Cardiac fibroblast (primary cell): Measurements from ENCODE around the gene UBE2D2.
A peak's percentile ranks its signal among the peaks of the same experiment; 100 is the strongest.

ENCODE experiments used
- DNase-seq, 2 donors: peaks; one replicate each; pipeline versions ENCODE4 v3.0.0 to v3.0.0-alpha.2; 2010; ENCODE audit warnings: low read depth in 2 of 2
- H3K4me3 ChIP-seq, 2 donors: replicated peaks in 1 of 2; 1 replicate in 1 of 2; 2 replicates in 1 of 2; pipeline ENCODE4 v1.5.1; 2011; ENCODE audit warnings: low read depth in 2 of 2, low read length in 2 of 2, mild to moderate bottlenecking in 2 of 2, moderate library complexity in 1 of 2
- CTCF ChIP-seq: IDR thresholded peaks from one replicate; pipeline ENCODE4 v1.5.1; 2011; ENCODE audit warnings: low read depth, mild to moderate bottlenecking, low read length, inconsistent platforms

The UBE2D2 gene

GRCh38 chr5:139668924-139669661 is 108.0 kb downstream of the UBE2D2 start:
- H3K4me3 ChIP-seq = no peak overlapping the region
- no peak for TF ChIP-seq CTCF
- no peak for DNase-seq

- H3K4me3 ChIP-seq = no peak overlapping the region
- no peak for TF ChIP-seq CTCF
- DNase-seq = no peak
Measured at GRCh38 chr5:139669662-139670368, 108.7 kb downstream of the UBE2D2 start.

- no peak for DNase-seq
- no peak overlapping the region for H3K4me3 ChIP-seq
- TF ChIP-seq CTCF = peak; percentile 22
Measured at GRCh38 chr5:139670369-139671095, 109.4 kb downstream of the UBE2D2 start.

- no peak for TF ChIP-seq CTCF
- no peak overlapping the region for H3K4me3 ChIP-seq
- DNase-seq = peak in 1 of 2 donors; percentile 43
Measured at GRCh38 chr5:139671096-139671841, 110.1 kb downstream of the UBE2D2 start.

GRCh38 chr5:139675213-139675612 is 114.1 kb downstream of the UBE2D2 start:
- no peak for TF ChIP-seq CTCF
- H3K4me3 ChIP-seq = no peak overlapping the region
- DNase-seq = no peak

- DNase-seq = no peak
- no peak for TF ChIP-seq CTCF
- H3K4me3 ChIP-seq = no peak overlapping the region
Measured at GRCh38 chr5:139675825-139676224, 114.7 kb downstream of the UBE2D2 start.
